GM21619 (cell line): ENCODE data around the gene KRT20.
"Not testable (repeated sequence)": the region's sequence is repeated elsewhere in the genome, so short reads cannot be mapped to it uniquely, and the experiment has no call there.

ENCODE experiments used
- ATAC-seq: cut with Tn5 transposase; IDR thresholded peaks from one replicate; pipeline ENCODE4 v1.9.1; 2021; ENCODE audit not compliant: unreplicated experiment

KRT20 gene

DNA sequence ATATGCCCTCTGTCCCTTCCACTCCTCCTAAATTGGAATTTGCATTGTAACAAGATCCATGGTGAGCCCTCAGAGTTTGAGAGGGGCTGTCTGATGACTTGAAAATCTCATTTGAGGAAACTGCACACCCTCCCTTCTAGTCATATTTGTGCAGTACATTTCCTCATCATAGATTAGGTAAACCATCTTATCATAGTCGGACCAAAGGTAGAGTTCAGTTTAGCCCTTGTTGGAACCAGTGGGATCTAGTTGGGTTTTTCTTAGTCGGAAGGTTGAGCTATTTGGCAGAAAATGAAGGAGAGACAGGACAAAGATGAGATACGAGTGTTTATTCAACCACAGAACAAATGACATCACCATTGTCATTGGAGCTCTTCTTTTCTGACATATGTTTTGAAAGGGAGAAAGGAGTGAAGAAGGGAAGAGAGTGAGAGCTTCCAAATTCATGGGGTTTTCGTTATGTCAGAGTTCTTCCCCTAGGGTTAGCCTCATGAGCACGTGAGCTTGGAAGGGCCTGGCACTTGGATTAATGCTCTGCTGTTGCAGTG, 15.8 kb upstream of the KRT20 start:
- ATAC-seq: no peak

DNA sequence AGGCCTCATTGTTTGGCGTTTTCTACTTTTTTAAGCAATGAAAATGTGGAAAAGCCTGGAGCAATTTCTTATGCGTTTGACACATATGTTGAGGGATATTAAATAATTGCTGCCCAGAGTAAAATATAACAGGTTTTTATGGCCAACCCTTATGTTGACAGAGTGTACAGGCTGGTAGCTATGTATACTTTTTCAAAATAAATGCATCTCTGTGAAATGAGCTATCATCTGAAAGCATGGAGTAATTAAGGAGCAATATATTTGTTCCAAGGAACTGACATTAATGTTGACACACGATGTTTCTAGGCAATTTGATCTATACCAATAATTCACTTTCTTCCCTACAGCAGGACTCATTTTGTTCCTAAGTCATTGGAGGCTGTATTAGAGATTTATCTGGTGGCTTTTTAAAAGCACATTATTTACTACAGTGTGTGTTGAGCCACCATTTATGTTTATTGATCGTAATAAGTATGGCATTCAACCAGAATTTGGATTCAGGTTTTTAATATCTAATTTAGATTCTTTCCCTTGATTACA, 11.9 kb upstream of the KRT20 start:
- no peak for ATAC-seq

DNA sequence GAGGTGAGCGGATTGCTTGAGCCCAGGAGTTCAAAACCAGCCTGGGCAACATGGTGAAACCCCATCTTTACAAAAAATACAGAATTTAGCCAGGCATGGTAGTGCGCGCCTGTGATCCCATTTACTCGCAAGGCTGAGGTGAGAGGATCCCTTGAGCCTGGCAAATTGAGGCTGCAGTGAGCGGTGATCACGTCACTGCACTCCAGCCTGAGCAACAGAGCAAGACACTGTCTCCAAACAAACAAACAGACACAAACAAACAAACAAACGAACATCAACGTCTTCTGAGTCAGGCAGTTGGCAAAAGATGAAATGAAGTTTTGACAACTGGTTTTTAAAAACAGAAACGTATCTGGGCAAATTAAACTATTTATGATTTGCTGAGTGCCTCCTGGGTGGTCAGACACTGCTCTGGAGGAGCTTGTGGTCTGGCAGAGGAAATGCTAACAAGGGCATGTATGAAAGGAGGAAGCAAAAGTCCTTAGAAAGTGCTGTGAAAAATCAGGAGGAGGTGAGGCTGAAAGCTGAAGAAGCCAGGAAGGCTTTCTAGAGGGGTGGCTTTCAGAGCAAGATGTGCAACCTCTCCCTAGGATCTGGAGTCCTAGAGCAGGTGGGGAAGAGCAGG, 10.2 kb upstream of the KRT20 start:
- ATAC-seq: no peak

DNA sequence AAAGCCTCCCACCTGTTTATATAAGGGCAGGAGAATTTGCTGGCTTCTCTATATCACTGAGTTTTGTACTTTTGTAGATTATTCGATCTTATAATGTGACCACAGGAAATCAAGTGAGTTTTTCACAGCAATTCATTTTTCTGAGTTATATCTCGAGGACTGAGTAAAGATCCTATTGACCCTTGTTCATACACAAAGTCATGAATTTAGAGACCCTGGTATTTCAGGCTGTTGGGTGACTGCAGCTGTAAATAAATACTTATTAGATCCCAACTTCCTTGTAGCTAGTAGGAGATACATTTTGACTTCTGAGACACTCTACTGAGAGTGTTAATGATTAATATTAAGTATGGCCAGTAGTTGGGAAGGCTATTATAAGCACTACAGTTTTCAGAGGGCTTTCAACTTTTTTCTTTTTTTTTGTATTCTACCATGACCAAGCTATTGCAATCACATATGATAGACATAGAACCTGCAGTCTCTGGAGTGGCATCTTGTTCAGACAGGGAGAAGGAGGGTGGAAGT, 3.2 kb upstream of the KRT20 start:
- ATAC-seq: no peak

DNA sequence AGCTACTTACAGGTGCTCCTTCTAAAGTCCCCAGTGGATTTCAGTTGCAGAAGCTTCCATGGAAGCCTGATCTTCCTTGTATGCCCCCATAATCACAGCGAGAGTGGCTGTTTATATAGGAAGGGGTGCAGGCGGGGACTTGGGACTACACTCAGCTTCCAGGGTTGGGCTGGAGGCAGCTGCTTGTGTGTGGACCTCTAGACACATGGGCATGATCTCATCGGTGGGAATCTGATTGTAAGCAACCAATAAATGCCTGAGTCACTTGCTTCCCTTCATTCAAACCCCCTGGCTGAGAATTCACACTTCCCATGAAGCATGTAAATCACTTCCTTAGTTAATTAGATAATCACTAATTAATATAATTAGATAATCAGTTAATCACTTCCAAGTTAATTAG, 1.0 kb upstream of the KRT20 start:
- no peak for ATAC-seq

DNA sequence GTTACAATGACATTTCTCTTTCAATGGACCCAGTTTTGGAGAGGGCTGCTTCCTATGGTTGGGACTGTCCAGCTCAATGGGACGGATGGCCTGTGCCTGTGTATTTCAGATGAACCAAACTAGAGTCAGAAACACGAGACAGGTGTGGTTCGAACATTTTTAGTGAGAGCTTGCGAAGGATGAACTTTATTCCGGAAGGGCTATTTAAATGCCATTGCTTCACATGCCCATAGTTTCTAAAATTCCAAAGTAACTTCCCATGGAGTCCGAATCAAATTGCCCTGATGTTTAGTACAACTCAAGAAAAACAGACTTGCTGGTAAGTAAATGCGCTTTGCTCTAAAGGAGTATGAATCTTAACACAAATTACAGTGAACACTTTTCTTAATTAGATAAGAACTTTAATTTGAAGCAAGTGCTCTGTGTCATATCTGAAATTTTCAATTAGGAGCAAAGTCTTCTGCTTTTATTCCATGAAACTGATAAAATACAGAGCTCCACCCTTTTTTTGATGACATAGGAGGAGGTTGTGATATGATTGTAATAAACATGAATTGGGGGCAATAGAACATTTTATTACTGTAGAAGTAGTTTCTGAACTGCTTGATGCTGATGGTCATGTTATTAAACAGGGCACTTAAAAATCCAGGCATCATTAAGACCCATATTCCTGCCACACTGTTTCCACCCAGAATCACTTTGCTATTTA, 1.3 kb downstream of the KRT20 start:
- no peak for ATAC-seq

DNA sequence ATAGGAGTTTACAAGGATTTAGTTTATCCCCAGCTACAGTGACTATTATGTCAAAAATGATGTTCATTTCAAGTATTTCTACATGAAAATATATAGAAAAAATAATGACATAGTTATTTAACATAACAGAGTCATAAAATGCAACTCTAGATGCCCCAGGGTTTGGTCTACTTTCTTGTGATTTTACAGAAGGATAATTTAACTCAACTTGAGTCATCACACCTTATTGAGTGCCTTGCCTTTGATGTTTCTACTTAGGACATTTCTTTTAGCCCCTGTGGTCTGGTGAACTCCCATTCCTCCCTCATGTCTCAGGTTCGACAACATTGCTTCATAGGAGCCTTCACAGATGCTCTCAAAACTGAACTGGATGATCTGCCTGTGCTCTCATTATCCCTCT, 2.0 kb downstream of the KRT20 start:
- no peak for ATAC-seq

DNA sequence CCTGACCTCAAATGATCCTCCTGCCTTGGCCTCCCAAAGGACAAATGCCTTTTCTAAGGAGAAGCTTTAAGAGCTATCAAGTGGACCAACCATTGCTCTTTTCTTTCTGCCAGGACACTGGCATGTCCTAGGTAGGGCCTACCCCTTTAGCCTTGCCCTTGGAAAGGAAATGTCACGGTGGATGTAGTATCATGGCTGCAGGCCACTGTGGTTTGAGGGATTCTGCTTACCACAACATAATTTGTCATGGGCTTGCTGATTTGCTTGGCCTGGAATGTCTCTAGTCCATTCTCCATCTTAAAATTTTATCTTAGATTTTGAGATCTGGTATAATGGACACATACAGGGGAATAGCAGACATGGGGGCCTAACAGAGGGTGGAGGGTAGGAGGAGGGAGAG, 6.0 kb downstream of the KRT20 start:
- no peak for ATAC-seq

DNA sequence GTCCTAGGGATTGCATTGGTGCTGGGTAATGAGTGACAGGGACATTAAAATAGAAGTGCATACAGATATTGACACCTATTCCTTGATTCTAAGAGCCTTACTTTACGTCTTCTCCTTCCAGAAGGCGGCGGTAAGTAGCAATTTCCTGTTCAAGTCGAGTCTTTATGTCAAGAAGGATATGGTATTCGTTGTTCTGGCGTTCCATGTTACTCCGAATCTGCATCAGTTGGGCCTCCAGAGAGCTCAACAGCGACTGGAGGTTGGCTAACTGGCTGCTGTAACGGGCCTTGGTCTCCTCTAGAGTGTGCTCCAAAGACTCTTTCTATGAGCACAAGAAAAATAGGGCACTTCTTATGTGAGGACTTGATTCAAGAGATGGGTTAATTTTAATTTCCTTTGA, 7.0 kb downstream of the KRT20 start:
- no peak for ATAC-seq

DNA sequence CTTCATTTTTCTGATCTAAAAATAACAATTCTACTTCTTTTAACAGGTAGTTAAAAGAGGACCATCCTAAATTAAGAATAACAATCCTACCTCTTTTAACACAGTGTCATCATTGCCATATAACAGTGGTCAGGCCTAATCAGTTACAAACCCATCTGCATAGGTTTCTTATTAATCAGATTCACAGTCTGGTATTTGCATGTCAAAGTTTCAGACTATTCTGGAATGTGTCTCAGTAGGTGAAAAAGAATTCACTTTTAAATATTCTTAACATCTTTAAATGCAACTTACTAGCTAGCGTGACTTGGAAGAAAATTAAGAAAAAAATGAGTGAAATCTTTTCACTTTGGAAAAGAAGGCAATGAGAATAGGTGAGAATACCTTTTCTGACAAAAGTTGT, 11.2 kb downstream of the KRT20 start:
- ATAC-seq: no peak

DNA sequence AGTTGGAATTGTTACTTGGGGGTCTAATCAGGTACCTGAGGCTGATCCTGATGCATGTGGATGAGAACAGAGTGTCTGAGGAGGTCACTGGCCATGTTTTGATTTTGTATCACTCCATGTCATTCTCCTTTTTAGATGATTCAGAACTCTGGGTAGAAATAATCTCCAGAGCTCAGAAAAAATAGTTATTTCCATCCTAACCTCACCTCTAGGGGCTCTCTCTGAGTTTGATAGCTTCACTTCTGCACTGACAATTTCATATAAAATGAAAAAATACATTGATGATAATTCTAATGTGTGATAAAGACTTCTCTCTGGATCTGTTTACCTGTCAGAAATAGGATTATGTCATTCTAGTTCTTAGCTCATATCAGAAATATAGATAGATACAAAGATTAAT, 11.8 kb downstream of the KRT20 start:
- ATAC-seq: no peak

DNA sequence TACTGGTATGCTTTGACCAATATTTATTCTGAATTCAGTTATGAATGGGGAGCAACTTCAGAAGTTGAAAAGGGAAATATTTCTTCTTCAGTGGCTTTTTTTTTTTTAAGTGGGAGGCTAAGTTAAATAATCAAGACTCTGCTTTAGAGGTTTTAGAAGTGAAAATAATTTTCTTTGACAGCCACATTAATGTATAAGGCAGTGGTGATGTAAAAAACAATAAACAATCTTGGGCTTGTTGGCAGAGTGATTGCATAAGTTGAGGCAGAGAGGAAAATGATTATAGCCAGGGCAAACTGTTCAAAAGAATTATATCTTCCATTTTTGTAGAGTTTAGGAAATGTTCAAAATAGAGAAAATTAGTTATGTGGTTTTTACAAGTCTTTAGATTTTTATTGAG, 12.6 kb downstream of the KRT20 start:
- no peak for ATAC-seq

DNA sequence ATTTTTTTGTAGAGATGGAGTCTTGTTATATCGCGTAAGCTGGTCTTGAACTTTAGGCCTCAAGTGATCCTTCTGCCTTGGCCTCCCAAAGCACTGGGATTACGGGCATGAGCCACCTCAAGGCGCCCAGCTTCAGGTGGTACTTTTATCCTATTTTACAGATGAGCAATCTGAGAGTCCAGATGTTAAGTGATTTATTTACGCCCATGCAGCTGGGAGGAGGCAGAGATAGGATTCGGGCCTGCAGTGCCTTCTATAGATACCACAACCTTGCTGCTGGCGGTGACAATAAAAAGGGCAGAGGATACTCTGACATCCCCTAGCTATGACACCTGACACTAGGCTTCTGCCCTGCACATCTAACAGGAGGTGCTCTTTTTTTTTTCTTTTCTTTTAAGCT, 13.7 kb downstream of the KRT20 start:
- no peak for ATAC-seq

DNA sequence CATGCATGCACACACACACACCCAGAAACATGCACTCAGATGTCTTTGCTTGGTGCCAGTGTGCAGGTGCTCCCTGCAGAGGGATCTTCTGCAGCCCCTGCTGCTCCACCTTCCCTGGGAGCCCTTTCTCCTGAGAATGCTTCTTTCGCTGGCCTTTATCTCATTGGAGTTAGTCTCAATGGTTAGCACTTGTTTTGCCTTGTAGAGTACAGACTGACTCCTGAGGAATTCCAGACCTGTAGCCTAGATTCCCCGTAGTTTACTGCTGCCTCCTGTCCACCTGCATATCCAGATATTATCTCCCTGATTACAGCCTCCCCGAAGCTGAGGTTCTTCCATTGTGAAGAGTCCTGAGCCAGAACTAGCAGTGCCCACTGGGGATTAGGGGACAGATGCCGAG, 14.9 kb downstream of the KRT20 start:
- ATAC-seq: no peak

DNA sequence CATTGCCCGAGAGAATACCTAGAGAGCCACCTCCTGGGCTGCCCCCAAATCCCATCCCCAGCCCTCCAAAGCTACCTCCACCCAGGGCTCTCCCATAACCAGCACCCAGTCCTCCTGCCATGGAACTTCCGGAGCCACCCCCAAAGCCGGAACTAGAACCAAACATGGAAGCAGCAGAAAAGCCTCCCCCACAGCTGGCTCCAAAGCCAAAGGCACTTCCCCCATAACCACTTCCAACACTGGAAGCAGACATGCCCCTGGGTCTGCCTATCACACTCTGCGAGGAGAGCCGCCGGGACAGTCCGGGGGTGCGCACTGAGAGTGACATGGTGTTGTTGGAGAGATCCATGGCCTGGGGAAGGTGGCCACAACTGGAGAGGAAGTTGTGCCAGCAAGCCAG, 18.2 kb downstream of the KRT20 start, which contains the start of gene KRT12:
KRT12 (minus strand) TSS at position 386 of the 400 bp plus-strand sequence; CDS start at position 349, 37 bp downstream.
- no peak for ATAC-seq

DNA sequence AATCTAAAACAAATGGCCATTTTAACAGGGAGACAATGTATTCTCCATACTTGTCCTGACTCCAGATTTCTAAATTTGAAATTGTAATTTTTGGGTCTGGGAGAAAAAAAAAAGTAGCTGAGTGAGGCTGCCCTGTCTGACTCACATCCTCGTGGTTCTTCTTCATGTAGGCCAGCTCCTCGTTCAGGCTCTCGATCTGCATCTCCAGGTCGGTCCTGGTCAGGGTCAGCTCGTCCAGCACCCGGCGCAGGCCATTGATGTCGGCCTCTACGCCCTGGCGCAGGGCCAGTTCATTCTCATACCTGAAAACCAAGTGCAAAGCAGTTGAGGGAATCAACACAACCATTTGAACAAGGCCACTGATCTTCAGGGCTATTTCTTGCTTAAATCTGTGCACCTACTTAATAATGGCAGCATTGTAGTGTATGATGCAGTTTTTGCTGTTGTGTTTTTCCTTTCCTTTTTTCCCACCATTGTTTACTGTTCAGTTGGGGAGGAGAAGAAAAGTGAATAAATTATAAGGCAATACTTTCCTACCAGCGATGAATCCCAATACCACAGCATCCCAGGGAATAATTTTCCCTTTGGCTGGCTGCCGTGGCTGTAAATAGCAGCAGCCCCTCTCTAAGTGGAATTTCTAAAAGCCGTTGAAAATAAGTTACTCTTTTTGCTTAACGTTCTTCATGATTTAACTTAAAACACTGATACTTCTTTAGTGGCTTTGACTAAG, 20.2 kb downstream of the KRT20 start:
- ATAC-seq: no peak

DNA sequence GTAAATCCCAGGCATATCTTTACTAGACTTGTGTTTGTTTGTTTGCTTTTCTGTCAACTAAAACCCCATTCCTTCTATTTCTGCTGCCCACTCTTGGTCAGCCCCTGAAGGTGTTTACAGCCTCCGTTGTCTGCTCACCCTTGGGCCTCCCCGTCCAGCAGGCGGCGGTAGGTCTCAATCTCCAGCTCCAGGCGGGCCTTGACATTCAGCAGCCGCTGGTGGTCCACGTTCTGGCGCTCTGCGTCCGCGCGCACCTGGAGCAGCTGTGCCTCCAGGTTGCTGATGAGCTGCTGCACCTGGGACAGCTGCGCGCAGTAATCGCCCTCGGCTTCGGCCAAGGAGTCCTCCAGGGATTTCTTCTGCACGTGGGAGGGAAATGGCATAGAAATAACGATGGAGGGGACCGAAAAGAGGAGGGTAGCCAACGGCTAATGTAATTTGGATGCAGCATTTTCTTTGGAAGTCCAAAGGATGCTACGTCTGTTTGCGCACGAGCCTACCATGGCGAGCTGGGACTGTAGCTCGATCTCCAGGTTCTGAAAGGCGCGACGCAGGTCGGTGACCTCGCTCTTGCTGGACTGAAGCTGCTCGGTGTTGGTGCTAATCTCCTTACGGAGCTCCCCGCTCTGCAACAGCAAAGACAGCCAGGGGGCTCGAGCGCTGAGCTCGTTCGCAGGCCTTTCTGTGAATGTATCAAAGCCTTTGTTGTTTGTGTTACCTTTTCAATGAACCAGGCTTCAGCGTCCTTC, 21.9 kb downstream of the KRT20 start:
- no peak for ATAC-seq

DNA sequence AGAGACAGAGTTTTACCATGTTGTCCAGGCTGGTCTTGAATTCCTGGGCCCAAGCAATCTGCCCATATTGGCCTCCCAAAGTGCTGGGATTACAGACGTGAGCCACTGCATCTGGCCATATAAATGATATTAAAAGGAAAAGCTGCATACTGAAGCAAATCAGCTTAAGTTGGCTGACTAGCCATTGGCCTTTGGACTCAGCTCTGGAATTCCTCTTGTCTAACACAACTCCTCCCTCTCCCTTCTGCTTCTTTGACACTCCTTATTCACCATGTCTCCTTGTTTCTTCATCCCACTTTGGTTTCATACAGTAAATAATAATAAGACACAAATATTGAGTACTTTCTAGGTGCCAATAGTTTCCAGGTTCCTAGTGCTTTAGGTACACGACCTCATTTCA, 25.5 kb downstream of the KRT20 start:
- ATAC-seq: no peak

DNA sequence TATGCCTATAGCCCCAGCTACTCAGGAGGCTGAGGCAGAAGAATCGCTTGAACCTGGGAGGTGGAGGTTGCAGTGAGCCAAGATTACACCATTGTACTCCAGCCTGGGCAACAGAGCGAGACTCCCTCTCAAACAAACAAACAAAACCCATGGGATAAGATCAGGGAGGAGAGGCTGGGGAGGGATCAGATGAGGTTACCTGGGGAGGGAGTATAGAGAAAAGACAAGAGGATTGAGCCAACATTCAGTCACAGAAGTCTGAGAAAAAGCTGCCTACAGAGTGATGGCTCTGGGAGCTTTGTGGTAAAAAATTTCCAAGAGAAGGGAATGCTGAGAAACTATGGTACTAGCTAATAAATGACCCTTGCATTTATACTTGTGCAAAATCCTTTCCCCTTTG, 26.4 kb downstream of the KRT20 start:
- ATAC-seq: not testable (repeated sequence)

DNA sequence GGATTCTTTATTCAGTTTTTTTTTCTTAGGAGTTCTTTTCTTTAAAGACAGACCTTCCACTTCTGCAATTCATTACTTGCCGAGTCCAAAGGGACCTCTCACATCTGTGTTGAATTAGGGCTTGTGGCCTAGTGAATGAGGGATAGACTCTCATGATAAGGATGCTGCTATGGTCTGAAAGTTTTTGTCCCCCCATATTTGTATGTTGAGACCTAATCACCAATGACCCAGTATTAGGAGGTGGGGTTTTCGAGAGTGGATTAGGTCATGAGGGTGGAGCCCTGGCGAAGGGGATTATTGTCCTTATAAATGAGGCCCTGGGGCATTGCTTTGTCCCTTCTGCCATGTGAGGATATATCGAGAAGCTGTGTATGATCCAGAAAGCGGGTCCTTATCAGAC, 27.5 kb downstream of the KRT20 start:
- no peak for ATAC-seq
